SK-N-SH treated with all-trans-retinoic acid at 6 μM for 48 hours (cell line): ENCODE results near the gene SPATA25.

Source experiments
- ARNTL ChIP-seq: fragments of 450-650 bp; formaldehyde crosslinking; IDR thresholded peaks from 2 replicates; pipeline ENCODE4 v1.5.0; 2020; ENCODE audit warnings: low read depth, mild to moderate bottlenecking, moderate library complexity, borderline replicate concordance
- CREB5 ChIP-seq: fragments of 250-450 bp; sonication (Bioruptor Pico); IDR thresholded peaks from 2 replicates; pipeline ENCODE4 v1.5.1; 2020; ENCODE audit warnings: low read depth, mild to moderate bottlenecking, moderate library complexity
- CSDC2 ChIP-seq: fragments of 250-450 bp; sonication (Bioruptor Pico); IDR thresholded peaks from 2 replicates; pipeline ENCODE4 v1.5.0; 2020; ENCODE audit warnings: mild to moderate bottlenecking, moderate library complexity
- PATZ1 ChIP-seq: fragments of 250-450 bp; sonication (Bioruptor Pico); IDR thresholded peaks from 2 replicates; pipeline ENCODE4 v1.8.0; 2020; ENCODE audit warnings: mild to moderate bottlenecking, moderate library complexity, borderline replicate concordance
- PPARA ChIP-seq: fragments of 250-450 bp; sonication (Bioruptor Pico); IDR thresholded peaks from 2 replicates; pipeline ENCODE4 v1.5.0; 2020; ENCODE audit warnings: mild to moderate bottlenecking, borderline replicate concordance
- RARB ChIP-seq: fragments of 250-450 bp; sonication (Bioruptor Pico); IDR thresholded peaks from 2 replicates; pipeline ENCODE4 v1.8.0; 2021; ENCODE audit warnings: mild to moderate bottlenecking, moderate library complexity
- TCF4 ChIP-seq: fragments of 250-450 bp; sonication (Bioruptor Pico); IDR thresholded peaks from 2 replicates; pipeline ENCODE4 v1.8.0; 2021; ENCODE audit warnings: mild to moderate bottlenecking, moderate library complexity, borderline replicate concordance
- TSHZ2 ChIP-seq: fragments of 250-450 bp; sonication (Bioruptor Pico); IDR thresholded peaks from 2 replicates; pipeline ENCODE4 v1.5.0; 2020; ENCODE audit warnings: mild to moderate bottlenecking, moderate library complexity
- ZFP3 ChIP-seq: fragments of 250-450 bp; sonication (Bioruptor Pico); IDR thresholded peaks from 2 replicates; pipeline ENCODE4 v1.5.0; 2020; ENCODE audit warnings: mild to moderate bottlenecking, moderate library complexity
- ZFP30 ChIP-seq: fragments of 450-650 bp; formaldehyde crosslinking; IDR thresholded peaks from 2 replicates; pipeline ENCODE4 v1.5.0; 2022; ENCODE audit warnings: mild to moderate bottlenecking, moderate library complexity

GRCh38 chr20:45861221-45862075 lies 26.0 kb downstream of the SPATA25 start:
- TF ChIP-seq ZFP3 (CRISPR knock-in tag) = no peak
- no peak for TF ChIP-seq TCF4 (CRISPR knock-in tag)
- no peak for TF ChIP-seq CSDC2 (CRISPR knock-in tag)
- no peak for TF ChIP-seq ZFP30 (CRISPR knock-in tag)
- no peak for TF ChIP-seq RARB (CRISPR knock-in tag)
- no peak for TF ChIP-seq TSHZ2
- no peak for TF ChIP-seq PATZ1 (CRISPR knock-in tag)
- TF ChIP-seq CREB5 (CRISPR knock-in tag) = no peak
- no peak for TF ChIP-seq ARNTL
- no peak for TF ChIP-seq PPARA (CRISPR knock-in tag)
